Effector memory CD4-positive, alpha-beta T cell (primary cell): Measurements from ENCODE around the gene KCNJ6.
"Not testable (repeated sequence)": the region's sequence is repeated elsewhere in the genome, so short reads cannot be mapped to it uniquely, and the experiment has no call there.

Experiments
- DNase-seq, 3 donors: peaks; one replicate each; pipeline ENCODE4 v3.0.0-alpha.2; 2020
- H3K27ac ChIP-seq: 2 replicates; pipeline ENCODE4 v1.7.0; 2013; ENCODE audit warnings: mild to moderate bottlenecking, low read length, moderate library complexity; ENCODE audit not compliant: insufficient read depth, poor library complexity, severe bottlenecking
- H3K27me3 ChIP-seq: replicated peaks from 2 replicates; pipeline ENCODE4 v1.7.0; 2013; ENCODE audit warnings: mild to moderate bottlenecking, low read length; ENCODE audit not compliant: insufficient read depth, control insufficient read depth, poor library complexity, severe bottlenecking
- H3K36me3 ChIP-seq: 2 replicates; pipeline ENCODE4 v1.7.0; 2013; ENCODE audit warnings: mild to moderate bottlenecking, low read length, moderate library complexity; ENCODE audit not compliant: control insufficient read depth, insufficient read depth
- H3K4me1 ChIP-seq: 2 replicates; pipeline ENCODE4 v1.7.0; 2013; ENCODE audit warnings: low read length, mild to moderate bottlenecking; ENCODE audit not compliant: control insufficient read depth, insufficient read depth, poor library complexity, severe bottlenecking
- H3K4me3 ChIP-seq: 2 replicates; pipeline ENCODE4 v1.7.0; 2013; ENCODE audit warnings: low read length, low read depth, mild to moderate bottlenecking; ENCODE audit not compliant: insufficient read depth, poor library complexity, severe bottlenecking
- H3K9me3 ChIP-seq: 2 replicates; pipeline ENCODE4 v1.7.0; 2013; ENCODE audit warnings: mild to moderate bottlenecking, low read length, moderate library complexity; ENCODE audit not compliant: control insufficient read depth

Gene KCNJ6

DNA sequence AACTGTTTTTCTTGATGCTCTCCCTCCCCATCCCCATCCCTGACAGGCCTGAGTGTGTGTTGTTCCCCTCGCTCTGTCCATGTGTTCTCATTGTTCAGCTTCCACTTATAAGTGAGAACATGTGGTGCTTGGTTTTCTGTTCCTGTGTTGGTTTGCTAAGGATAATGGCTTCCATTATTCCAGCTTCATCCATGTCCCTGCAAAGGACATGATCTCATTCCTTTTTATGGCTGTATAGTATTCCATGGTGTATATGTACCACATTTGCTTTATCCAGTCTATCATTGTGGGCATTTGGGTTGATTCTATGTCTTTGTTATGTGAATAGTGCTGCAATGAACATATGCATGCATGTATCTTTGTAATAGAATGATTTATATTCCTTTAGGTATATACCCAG is 254.0 kb downstream of the KCNJ6 start:
- H3K36me3 ChIP-seq, H3K27ac ChIP-seq, H3K4me3 ChIP-seq, H3K27me3 ChIP-seq, H3K9me3 ChIP-seq, H3K4me1 ChIP-seq, DNase-seq: not testable (repeated sequence)

DNA sequence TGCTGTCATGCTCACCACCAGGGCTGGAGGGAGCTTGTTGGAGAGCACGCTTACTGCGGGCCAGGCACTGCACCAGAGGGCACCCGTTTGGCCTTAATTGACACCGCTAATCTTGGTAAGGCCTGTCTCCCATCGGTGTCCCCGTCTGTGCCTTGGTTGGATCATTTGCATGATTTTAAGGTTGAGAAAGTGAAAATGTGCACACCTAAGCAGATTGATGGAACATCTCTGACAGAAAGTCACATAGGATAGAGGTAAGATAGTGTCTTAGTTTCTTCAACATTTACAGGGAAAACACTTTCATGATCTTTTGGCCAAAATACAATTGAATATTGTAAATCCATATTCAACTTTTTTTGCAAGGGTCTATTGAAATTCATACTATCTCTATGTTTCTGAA is 255.5 kb downstream of the KCNJ6 start:
- Histone ChIP-seq H3K27me3 (peaks cover 5% of the 10 kb centered on the region), H3K36me3 (no peaks in the 10 kb centered on the region), H3K4me1 (no peaks in the 10 kb centered on the region), H3K27ac (no peak overlapping the region), H3K4me3 (no peak overlapping the region), H3K9me3 (no peaks in the 10 kb centered on the region)
- no peak for DNase-seq

DNA sequence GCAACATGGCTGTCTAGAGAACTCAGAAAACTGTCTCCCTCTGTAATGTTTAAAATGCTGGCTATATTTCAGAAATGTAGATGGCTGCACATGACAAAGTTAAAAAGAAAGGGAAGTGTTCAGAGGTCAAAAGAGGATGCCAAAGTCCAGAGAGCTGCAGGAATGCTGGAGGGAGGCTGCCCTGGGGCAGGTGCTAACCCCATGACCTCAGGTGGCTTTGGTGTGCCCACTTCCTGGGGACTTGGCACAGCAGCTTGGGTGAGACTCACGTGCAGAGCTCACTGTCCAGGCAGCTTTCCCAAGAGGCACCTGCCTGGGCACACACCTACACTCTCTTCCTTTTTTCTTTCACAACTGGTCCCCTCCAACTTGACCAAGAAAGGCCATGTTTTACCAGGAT is 256.4 kb downstream of the KCNJ6 start:
- DNase-seq, result no peak
- H3K4me3 ChIP-seq, result no peak overlapping the region
- H3K4me1 ChIP-seq, result no peaks in the 10 kb centered on the region
- H3K36me3 ChIP-seq, result no peaks in the 10 kb centered on the region
- H3K27me3 ChIP-seq, result peaks cover 5% of the 10 kb centered on the region
- no peak overlapping the region for H3K27ac ChIP-seq
- H3K9me3 ChIP-seq, result no peaks in the 10 kb centered on the region

DNA sequence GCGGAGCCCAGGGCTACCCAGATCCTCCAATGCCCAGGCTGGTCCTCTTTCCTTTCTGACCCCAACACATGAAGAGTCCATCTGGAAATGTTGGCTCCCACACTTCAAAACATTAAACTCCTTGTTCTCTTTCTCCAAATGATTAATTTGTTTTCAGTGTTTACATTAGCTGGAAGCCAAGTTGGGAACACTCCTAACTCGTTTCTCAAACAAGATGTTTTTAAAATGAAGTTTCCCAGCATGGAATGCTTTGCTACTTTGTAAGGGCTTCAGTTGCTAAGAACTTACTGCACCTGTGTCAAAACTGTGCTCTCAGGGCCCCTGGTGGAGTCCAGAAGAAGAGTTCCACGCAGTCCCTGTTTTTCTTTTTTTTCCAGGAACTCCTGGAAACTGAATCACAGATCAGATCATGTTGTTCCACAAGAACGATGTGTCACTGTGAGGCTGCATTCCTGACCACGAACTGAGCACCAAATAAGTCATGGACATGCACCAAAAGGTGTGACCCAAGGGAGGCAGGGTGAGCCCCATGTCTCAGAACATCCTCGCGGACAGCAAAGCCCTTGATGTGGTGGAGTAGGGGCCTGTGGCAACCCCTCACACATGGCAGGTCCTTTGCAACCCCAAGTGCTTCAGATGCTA is 257.3 kb downstream of the KCNJ6 start:
- H3K4me1 ChIP-seq, result no peaks in the 10 kb centered on the region
- no peak overlapping the region for H3K27ac ChIP-seq
- peaks cover 5% of the 10 kb centered on the region for H3K27me3 ChIP-seq
- no peak for DNase-seq
- no peaks in the 10 kb centered on the region for H3K9me3 ChIP-seq
- H3K4me3 ChIP-seq, result no peak overlapping the region
- no peaks in the 10 kb centered on the region for H3K36me3 ChIP-seq

DNA sequence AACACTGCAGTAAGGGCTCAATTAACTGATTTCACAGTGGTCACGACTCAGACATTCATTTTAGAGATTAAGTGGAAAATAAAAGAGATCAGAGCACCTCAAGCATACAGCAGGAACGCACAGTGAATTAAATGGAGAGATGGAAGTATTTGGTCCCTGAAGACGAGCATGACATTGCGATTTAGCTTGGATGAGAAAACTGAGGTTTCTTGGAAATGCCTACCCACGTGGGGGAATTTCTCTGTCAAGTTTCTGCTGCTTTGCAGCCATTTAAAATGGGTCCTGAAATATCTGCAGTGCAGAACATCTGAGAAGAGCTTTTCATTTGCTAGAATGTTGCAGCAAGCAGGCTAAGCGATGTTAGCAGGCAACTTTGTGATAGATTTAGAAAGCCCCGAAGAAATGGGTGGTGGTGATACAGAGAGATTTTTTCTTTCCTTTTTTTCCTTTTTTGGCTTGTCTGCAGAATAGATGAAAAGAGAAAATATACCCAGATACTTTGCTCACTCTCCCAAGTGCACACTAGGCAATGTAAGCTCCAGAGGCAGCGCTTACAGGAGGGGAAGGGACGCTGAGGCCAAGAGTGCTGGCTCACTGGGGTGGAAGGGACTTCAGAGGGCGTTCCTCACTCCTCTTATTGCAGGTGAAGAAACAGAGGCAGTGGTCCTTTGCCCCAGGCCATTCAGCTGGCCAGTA is 258.0 kb downstream of the KCNJ6 start:
- DNase-seq, result no peak
- Histone ChIP-seq H3K36me3 (no peaks in the 10 kb centered on the region), H3K4me1 (no peaks in the 10 kb centered on the region), H3K27ac (no peak overlapping the region), H3K9me3 (no peaks in the 10 kb centered on the region), H3K27me3 (peaks cover 5% of the 10 kb centered on the region), H3K4me3 (no peak overlapping the region)

DNA sequence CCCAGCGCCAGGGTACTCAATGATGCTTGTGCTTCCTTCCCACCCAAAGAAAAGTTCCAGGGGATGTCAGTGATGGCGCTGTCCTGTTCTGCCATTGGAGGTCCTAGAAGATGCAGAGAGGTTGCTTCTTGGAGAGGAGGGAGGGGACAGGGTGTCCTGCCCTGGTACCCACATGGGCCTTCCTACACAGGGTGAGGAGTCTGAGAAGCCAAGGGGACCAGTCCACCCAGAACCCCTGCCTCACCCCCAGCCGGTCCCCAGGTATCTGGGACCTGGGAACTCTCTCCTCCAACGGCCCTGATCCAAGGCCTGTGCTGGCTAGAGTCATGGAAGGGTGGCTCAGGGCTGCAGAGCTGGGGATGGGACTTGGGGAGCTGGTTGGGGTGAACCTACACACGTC is 259.4 kb downstream of the KCNJ6 start:
- Histone ChIP-seq H3K4me3 (no peak overlapping the region), H3K27ac (no peak overlapping the region), H3K27me3 (peaks cover 5% of the 10 kb centered on the region), H3K9me3 (no peaks in the 10 kb centered on the region), H3K36me3 (no peaks in the 10 kb centered on the region), H3K4me1 (no peaks in the 10 kb centered on the region)
- no peak for DNase-seq

DNA sequence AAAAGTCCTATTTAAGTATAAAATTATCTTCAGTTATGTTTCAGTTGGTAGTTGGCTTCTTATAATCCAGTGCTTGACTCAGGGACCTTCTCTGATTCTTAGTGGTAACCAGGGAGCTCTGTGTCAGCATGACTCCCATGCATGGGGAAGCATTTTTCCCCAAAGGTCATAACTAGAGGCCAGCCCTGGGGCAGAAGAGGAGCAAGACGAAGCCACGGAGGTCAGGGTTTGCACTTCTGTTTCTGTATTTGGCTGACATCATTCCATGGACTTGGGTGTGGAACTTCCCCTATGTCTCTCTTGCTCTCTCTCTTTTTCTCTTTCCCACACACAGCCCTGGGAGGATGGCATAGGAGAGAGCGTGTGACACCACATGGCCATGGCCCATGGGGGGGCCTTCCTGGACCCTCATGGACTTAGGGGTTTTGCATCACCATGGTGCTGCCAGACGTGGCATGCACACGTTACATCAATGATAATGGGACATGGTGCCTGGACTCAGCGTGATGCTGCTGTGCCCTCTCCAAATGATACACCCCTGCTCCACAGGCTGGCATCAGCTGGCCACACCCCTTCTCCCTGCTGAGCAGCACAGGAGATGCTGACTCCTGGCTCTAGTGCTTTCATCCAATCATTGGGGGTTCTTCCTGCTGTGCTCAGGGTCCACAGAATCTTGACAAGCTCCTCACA is 260.5 kb downstream of the KCNJ6 start:
- Histone ChIP-seq H3K27ac (no peak overlapping the region), H3K9me3 (no peaks in the 10 kb centered on the region), H3K36me3 (no peaks in the 10 kb centered on the region), H3K27me3 (peaks cover 5% of the 10 kb centered on the region), H3K4me1 (no peaks in the 10 kb centered on the region), H3K4me3 (no peak overlapping the region)
- no peak for DNase-seq

DNA sequence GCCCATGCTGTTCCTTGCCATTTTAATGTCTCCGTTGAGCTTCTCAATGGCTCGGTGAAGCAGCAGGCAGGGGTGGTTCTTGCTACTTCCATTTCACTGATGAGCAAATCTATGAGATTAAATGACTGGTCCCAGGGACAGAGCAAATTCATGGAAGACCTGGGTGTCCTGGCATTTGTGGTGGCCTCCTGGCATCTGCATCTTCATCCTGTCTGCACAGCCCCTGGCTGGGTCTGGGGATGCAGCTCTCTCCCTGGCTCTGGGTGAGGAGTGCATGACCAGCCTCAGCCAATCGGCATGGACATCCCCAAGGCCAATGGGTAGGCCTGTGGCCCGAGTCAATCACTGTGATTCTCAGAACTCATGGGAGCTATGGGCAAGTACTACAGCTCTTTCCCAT is 261.7 kb downstream of the KCNJ6 start:
- no peak for DNase-seq
- Histone ChIP-seq H3K36me3 (no peaks in the 10 kb centered on the region), H3K27me3 (peaks cover 5% of the 10 kb centered on the region), H3K9me3 (no peaks in the 10 kb centered on the region), H3K27ac (no peak overlapping the region), H3K4me3 (no peak overlapping the region), H3K4me1 (no peaks in the 10 kb centered on the region)

DNA sequence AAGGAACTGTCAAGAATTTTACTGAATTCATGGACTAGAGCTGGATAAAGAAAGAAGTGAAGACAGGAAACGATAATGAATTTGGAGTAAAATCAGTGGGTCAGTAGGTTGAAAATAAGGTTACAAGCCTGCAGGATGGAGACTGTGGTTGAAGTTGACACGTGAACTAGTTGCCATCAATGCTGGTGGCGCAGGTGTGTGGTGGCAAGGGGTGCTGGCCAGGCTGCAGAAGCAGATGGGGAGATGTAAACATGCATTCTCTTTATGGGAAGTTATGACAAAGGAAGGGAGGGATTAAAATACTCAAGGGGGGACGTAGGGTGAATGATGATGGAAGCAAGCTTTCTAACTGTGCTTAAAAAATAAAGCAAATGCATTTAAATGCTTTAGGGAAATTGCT is 263.1 kb downstream of the KCNJ6 start:
- H3K4me1 ChIP-seq, result no peaks in the 10 kb centered on the region
- no peak overlapping the region for H3K27ac ChIP-seq
- H3K4me3 ChIP-seq, result no peak overlapping the region
- no peaks in the 10 kb centered on the region for H3K9me3 ChIP-seq
- no peaks in the 10 kb centered on the region for H3K36me3 ChIP-seq
- no peak for DNase-seq
- peaks cover 5% of the 10 kb centered on the region for H3K27me3 ChIP-seq

DNA sequence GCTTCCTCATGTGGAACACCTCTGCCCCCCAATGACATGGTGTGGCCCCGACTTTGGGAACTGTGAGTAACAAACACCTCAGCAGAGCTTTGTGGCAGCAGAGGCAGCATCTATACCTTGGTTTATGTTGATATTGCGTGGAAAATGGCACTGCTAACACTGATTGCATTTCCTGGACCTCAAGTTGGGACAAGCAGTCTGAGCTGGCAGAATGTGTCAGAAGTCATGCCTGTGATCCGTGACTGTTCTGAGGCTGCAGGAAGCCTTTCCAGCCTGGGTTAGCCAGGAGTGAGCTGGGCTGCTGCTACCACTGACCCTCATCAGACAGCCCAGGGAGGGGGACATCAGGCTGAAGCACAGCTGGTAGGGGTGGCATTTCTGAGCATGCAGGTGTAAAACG is 268.5 kb downstream of the KCNJ6 start:
- DNase-seq, result no peak
- H3K27me3 ChIP-seq, result no peaks in the 10 kb centered on the region

More for the DNA sequence above, 268.5 kb downstream of the KCNJ6 start:
- Histone ChIP-seq H3K9me3 (no peaks in the 10 kb centered on the region), H3K4me3 (no peak overlapping the region), H3K27ac (no peak overlapping the region), H3K36me3 (no peaks in the 10 kb centered on the region), H3K4me1 (no peaks in the 10 kb centered on the region)
